ENCODE data around the gene ZNF419.

DNA sequence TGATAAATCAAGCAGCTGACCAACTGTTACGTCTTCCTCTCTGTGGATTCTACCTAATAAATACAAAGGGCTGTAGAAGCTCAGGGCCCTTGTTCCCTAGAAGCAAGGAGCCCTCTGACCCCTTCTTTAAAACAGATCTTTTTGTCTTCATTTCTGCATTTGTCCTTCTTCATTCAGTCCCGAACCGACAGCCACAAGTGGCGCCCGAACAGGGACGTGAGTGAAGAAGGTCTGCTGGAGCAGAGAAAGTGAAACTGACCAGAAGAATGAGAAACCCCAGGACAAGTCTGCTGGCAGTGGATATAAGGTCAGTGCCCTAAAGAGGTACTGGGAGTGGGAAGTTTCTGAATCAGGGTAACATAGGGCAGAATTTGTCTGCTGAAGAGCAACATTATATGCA lies 25.3 kb downstream of the ZNF419 start:
- TF ChIP-seq, protein P1, sequence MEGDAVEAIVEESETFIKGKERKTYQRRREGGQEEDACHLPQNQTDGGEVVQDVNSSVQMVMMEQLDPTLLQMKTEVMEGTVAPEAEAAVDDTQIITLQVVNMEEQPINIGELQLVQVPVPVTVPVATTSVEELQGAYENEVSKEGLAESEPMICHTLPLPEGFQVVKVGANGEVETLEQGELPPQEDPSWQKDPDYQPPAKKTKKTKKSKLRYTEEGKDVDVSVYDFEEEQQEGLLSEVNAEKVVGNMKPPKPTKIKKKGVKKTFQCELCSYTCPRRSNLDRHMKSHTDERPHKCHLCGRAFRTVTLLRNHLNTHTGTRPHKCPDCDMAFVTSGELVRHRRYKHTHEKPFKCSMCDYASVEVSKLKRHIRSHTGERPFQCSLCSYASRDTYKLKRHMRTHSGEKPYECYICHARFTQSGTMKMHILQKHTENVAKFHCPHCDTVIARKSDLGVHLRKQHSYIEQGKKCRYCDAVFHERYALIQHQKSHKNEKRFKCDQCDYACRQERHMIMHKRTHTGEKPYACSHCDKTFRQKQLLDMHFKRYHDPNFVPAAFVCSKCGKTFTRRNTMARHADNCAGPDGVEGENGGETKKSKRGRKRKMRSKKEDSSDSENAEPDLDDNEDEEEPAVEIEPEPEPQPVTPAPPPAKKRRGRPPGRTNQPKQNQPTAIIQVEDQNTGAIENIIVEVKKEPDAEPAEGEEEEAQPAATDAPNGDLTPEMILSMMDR (IDR thresholded peaks at IDR 0.05 in 8 of 11, conservative IDR thresholded peaks at IDR 0.05 in 3 of 11) = no peak
- no peak for TF ChIP-seq POLR2A (IDR thresholded peaks at IDR 0.05)
